ENCODE data around the gene RNF141. TPM values are rescaled to one million over a fixed set of nuclear protein-coding genes. Genes with fewer than 3 reads are reported as not detected.

RNF141 gene
- total RNA-seq, 1 experiment from 2014 or later: 74.8 TPM

DNA sequence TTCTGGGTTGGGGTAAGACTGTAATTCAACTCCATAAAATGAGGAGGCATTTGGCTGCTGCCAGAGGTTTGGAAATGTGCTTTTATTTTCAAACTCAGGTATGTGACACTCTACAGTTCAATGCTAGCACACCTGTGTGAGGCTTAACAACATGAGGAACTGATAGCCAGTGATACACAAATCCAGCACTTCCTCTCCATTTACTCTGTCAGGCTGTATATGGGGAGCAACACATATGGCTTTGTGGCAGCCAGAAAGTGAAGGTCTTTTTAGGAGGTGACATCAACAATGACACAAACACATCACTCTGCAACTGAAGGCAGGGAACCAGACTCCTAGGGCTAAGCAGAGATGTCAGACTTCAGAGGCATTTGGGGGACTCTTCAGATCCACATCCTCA is 32.0 kb upstream of the RNF141 start:
- Mint-ChIP-seq H3K9me3 (ENCODE audit: unreplicated experiment) (no peaks in the 10 kb centered on the region), H3K4me3 (ENCODE audit: unreplicated experiment) (no peak overlapping the region), H3K27ac (ENCODE audit: unreplicated experiment) (no peak overlapping the region), H3K4me1 (ENCODE audit: low read depth, unreplicated experiment) (no peaks in the 10 kb centered on the region), H3K36me3 (ENCODE audit: insufficient read depth, unreplicated experiment) (no peaks in the 10 kb centered on the region), H3K27me3 (ENCODE audit: insufficient read depth, unreplicated experiment) (no peaks in the 10 kb centered on the region)
- Histone ChIP-seq H3K4me1 (no peaks in the 10 kb centered on the region), H3K4me3 (ENCODE audit: low read depth, low read length) (no peak overlapping the region), H3K36me3 (ENCODE audit: control insufficient read depth, insufficient read depth, low read length) (no peaks in the 10 kb centered on the region), H3K27me3 (replicated peaks; ENCODE audit: control insufficient read depth, insufficient read depth, low read length) (no peaks in the 10 kb centered on the region), H3K9me3 (no peaks in the 10 kb centered on the region)
- intact Hi-C loops (cut with micrococcal nuclease; ENCODE audit: unreplicated experiment): no loop called here
- POLR2A ChIA-PET: no interaction called here
- CTCF ChIA-PET: no interaction called here
- TF ChIP-seq, protein P1, sequence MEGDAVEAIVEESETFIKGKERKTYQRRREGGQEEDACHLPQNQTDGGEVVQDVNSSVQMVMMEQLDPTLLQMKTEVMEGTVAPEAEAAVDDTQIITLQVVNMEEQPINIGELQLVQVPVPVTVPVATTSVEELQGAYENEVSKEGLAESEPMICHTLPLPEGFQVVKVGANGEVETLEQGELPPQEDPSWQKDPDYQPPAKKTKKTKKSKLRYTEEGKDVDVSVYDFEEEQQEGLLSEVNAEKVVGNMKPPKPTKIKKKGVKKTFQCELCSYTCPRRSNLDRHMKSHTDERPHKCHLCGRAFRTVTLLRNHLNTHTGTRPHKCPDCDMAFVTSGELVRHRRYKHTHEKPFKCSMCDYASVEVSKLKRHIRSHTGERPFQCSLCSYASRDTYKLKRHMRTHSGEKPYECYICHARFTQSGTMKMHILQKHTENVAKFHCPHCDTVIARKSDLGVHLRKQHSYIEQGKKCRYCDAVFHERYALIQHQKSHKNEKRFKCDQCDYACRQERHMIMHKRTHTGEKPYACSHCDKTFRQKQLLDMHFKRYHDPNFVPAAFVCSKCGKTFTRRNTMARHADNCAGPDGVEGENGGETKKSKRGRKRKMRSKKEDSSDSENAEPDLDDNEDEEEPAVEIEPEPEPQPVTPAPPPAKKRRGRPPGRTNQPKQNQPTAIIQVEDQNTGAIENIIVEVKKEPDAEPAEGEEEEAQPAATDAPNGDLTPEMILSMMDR (IDR thresholded peaks at IDR 0.05; ENCODE audit: insufficient read depth in 1 of 2, low read depth in 1 of 2, low read length in 1 of 2, severe bottlenecking in 1 of 2, unreplicated experiment in 1 of 2): no peak
- no TSS peak for BruUV-seq (replicated peaks)
- no peak for DNase-seq

DNA sequence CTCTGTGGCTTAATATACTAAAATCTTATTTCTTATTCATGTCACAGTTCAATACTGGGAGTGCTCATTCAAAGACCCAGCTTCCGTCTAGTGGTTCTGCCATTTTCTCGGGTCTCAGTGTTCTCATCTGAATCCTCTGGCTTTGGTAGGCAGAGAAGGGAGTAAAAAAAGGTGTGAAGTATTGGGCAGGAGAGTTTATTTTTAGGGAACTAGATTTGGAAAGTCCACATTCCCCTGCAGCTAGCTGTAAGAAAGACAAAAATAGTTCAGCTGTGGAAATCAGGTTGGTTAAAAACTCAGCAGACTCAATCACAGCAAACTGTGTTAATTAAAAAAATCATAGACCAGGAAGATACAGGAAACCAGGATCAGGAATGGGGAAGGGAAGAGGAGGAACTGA is 31.5 kb upstream of the RNF141 start:
- no peak for DNase-seq
- H3K4me1 Mint-ChIP-seq (ENCODE audit: low read depth, unreplicated experiment): no peaks in the 10 kb centered on the region
- Histone ChIP-seq H3K36me3 (ENCODE audit: control insufficient read depth, insufficient read depth, low read length) (no peaks in the 10 kb centered on the region), H3K27me3 (replicated peaks; ENCODE audit: control insufficient read depth, insufficient read depth, low read length) (no peaks in the 10 kb centered on the region), H3K9me3 (no peaks in the 10 kb centered on the region), H3K4me3 (ENCODE audit: low read depth, low read length) (no peak overlapping the region), H3K4me1 (no peaks in the 10 kb centered on the region)
- H3K27me3 Mint-ChIP-seq (ENCODE audit: insufficient read depth, unreplicated experiment): no peaks in the 10 kb centered on the region
- intact Hi-C loops (cut with micrococcal nuclease; ENCODE audit: unreplicated experiment): no loop called here
- H3K36me3 Mint-ChIP-seq (ENCODE audit: insufficient read depth, unreplicated experiment): no peaks in the 10 kb centered on the region
- H3K9me3 Mint-ChIP-seq (ENCODE audit: unreplicated experiment): no peaks in the 10 kb centered on the region
- no TSS peak for BruUV-seq (replicated peaks)
- TF ChIP-seq, protein P1 (IDR thresholded peaks at IDR 0.05; ENCODE audit: insufficient read depth in 1 of 2, low read depth in 1 of 2, low read length in 1 of 2, severe bottlenecking in 1 of 2, unreplicated experiment in 1 of 2): no peak
- no peak overlapping the region for H3K27ac Mint-ChIP-seq (ENCODE audit: unreplicated experiment)
- ChIA-PET CTCF (no interaction called here), POLR2A (no interaction called here)
- no peak overlapping the region for H3K4me3 Mint-ChIP-seq (ENCODE audit: unreplicated experiment)

DNA sequence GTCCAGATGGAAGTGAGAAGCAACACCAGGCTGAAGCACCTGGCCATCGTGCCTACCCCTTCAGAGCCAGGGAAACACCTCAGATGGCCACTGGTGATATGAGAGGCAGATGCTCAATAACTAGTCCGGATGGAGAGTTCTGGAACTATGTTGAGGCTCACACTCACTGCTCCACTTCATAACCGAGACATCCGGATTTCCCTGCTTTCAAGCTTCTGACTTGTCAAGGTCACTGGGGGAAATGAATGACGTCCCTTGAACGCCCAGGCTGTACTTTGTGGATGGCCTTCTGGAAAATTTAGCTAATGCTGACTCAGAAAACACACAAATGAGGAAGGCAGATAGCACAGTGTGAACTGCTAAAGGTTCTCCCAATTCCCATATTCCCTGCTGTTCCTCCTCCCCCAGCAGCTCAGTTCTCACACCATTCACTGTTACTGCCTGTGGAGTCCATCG is 27.5 kb upstream of the RNF141 start, which contains the start of gene LYVE1:
TSS of gene LYVE1 (minus strand) at position 180 of the 456 bp plus-strand sequence. CDS start at position 47, 133 bp downstream.
- TF ChIP-seq, protein P1 (IDR thresholded peaks at IDR 0.05; ENCODE audit: insufficient read depth in 1 of 2, low read depth in 1 of 2, low read length in 1 of 2, severe bottlenecking in 1 of 2, unreplicated experiment in 1 of 2): no peak
- Mint-ChIP-seq H3K36me3 (ENCODE audit: insufficient read depth, unreplicated experiment) (no peaks in the 10 kb centered on the region), H3K27me3 (ENCODE audit: insufficient read depth, unreplicated experiment) (no peaks in the 10 kb centered on the region), H3K27ac (ENCODE audit: unreplicated experiment) (no peak within 1 kb of the TSS), H3K9me3 (ENCODE audit: unreplicated experiment) (no peaks in the 10 kb centered on the region), H3K4me1 (ENCODE audit: low read depth, unreplicated experiment) (no peaks in the 10 kb centered on the region), H3K4me3 (ENCODE audit: unreplicated experiment) (no peak within 1 kb of the TSS)
- ChIA-PET CTCF (no interaction called here), POLR2A (no interaction called here)
- no peaks in the 10 kb centered on the region for H3K9me3 ChIP-seq
- DNase-seq: no peak
- intact Hi-C loops (cut with micrococcal nuclease; ENCODE audit: unreplicated experiment): no loop called here
- no TSS peak for BruUV-seq (replicated peaks)
- H3K4me3 ChIP-seq (ENCODE audit: low read depth, low read length): no peak within 1 kb of the TSS
- H3K36me3 ChIP-seq (ENCODE audit: control insufficient read depth, insufficient read depth, low read length): no peaks in the 10 kb centered on the region
- H3K4me1 ChIP-seq: no peaks in the 10 kb centered on the region
- no peaks in the 10 kb centered on the region for H3K27me3 ChIP-seq (replicated peaks; ENCODE audit: control insufficient read depth, insufficient read depth, low read length)

All from Caco-2 (cell line).